Heart left ventricle (tissue), 13 donors: Measurements from ENCODE around the gene RNF186.

Experiments
- POLR2A ChIP-seq, 2 donors: fragments of 450-650 bp; IDR thresholded peaks; one replicate each; pipeline ENCODE4 v1.6.1; 2017; ENCODE audit warnings: antibody characterized with exemption in 2 of 2, mild to moderate bottlenecking in 2 of 2, moderate library complexity in 2 of 2
- TF ChIP-seq, protein P1 (sequence below), 12 donors: fragments of 200-600 bp; sonication (generic) in 4 of 12; IDR thresholded peaks; one replicate each; pipeline versions ENCODE4 v1.5.0 to v1.8.0; 2018 to 2022; ENCODE audit warnings: antibody characterized with exemption in 12 of 12, mild to moderate bottlenecking in 5 of 12
- donor health status: ischemic (EF 13 %, LVEDD 7.1; RV severe dilation, severe dysfunction).
- donor health status: DM: no; HTN: yes; CAD: no.
- donor health status: DM: no; HTN: no; CAD: no.
- donor health status: ischemic (EF 25% LVEDD 6.9; RV normal size, moderate dysfunction).
- donor health status: ischemic (EF 25% LVEDD 5.7; RV mildly dilated, moderate dysfunction).
- donor health status: ischemic (EF 35%, LVEDD 5.7; RV mildly dilated, moderate dysfunction).
- donor health status: nonischemic (EF 11% LVEDD 7.7; RV severe dilation, severe dysfunction).
- donor health status: DM: yes; HTN: yes; CAD: no.
- donor health status: PGD.
- donor health status: ischemic (EF 29% LVEDD 5.4; RV normal size, mild dysfunction).
- donor health status: nonischemic (EF 23%, LVEDD 6.1; RV moderate dilation, normal function).

DNA sequence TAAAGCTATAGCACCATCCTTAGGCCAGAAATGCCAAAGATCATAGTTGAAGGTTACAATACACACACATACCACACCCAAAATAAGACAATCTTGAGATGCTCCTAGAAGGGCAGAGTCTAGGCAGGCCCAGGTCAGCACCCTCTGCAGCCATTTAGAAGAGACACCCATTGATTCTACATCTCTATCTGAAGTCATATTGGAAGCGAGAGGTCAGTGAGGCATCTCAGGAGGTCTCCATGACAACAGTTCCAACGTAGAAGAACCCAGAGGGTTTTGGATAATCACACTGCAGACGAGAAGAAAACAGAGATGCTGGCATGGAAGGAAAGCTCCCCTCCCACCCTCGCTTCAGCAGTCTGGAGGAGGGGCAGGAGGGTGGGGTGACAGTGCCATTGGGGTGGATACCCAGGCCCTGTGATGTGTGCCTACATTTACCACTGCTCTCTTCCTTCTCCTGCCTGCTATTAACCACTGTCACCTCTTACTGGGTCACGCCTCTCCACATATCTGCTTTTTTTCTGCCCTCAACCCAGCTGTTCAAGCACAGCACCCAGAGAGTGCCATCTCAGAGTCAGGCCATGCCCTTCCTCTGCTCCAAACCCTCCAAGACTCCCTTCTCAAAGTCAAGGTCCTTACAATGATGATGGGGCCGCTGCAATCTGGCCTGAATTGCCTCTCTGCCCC, 21.6 kb downstream of the RNF186 start:
- TF ChIP-seq, protein P1, sequence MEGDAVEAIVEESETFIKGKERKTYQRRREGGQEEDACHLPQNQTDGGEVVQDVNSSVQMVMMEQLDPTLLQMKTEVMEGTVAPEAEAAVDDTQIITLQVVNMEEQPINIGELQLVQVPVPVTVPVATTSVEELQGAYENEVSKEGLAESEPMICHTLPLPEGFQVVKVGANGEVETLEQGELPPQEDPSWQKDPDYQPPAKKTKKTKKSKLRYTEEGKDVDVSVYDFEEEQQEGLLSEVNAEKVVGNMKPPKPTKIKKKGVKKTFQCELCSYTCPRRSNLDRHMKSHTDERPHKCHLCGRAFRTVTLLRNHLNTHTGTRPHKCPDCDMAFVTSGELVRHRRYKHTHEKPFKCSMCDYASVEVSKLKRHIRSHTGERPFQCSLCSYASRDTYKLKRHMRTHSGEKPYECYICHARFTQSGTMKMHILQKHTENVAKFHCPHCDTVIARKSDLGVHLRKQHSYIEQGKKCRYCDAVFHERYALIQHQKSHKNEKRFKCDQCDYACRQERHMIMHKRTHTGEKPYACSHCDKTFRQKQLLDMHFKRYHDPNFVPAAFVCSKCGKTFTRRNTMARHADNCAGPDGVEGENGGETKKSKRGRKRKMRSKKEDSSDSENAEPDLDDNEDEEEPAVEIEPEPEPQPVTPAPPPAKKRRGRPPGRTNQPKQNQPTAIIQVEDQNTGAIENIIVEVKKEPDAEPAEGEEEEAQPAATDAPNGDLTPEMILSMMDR (IDR thresholded peaks at IDR 0.05): no peak
- no peak for TF ChIP-seq POLR2A (IDR thresholded peaks at IDR 0.05)
